Mammary epithelial cell (primary cell): ENCODE data around the gene CDV3.

Source experiments
- EZH2 ChIP-seq: IDR thresholded peaks from 2 replicates; pipeline ENCODE4 v1.6.1; 2012; ENCODE audit warnings: low read length, inconsistent platforms, borderline replicate concordance
- TF ChIP-seq, protein P1 (sequence below), 2 donors: IDR thresholded peaks in 1 of 2; conservative IDR thresholded peaks in 1 of 2; 2 replicates each; pipeline ENCODE4 v1.5.1; 2011 to 2012; ENCODE audit warnings: inconsistent platforms in 2 of 2, low read length in 2 of 2, mild to moderate bottlenecking in 2 of 2, control low read depth in 1 of 2, low read depth in 1 of 2; ENCODE audit not compliant: insufficient read depth in 1 of 2; ENCODE audit errors: extremely low read depth in 1 of 2

DNA sequence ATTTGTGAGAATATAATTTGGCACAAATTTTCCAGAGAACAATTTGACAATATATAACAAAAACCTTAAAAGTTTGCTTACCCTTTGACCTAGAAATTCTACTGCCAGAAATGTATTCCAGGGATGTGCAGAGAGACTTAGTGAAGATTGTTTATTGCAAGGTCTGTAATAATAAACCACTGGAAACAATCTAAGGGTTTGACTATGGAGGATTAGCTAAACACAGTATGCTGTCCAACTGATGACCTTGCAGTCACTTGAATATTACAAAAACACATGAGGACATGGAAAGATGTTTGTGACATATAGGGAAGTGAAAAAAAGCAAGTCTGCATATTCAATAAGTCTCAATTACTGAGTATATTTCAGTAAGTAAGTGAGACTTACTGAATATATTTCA is 48.1 kb upstream of the CDV3 start:
- TF ChIP-seq, protein P1, sequence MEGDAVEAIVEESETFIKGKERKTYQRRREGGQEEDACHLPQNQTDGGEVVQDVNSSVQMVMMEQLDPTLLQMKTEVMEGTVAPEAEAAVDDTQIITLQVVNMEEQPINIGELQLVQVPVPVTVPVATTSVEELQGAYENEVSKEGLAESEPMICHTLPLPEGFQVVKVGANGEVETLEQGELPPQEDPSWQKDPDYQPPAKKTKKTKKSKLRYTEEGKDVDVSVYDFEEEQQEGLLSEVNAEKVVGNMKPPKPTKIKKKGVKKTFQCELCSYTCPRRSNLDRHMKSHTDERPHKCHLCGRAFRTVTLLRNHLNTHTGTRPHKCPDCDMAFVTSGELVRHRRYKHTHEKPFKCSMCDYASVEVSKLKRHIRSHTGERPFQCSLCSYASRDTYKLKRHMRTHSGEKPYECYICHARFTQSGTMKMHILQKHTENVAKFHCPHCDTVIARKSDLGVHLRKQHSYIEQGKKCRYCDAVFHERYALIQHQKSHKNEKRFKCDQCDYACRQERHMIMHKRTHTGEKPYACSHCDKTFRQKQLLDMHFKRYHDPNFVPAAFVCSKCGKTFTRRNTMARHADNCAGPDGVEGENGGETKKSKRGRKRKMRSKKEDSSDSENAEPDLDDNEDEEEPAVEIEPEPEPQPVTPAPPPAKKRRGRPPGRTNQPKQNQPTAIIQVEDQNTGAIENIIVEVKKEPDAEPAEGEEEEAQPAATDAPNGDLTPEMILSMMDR (conservative IDR thresholded peaks at IDR 0.05 in 1 of 2, IDR thresholded peaks at IDR 0.05 in 1 of 2; ENCODE audit: extremely low read depth in 1 of 2, insufficient read depth in 1 of 2, low read depth in 1 of 2, low read length in 2 of 2), result no peak
- no peak for TF ChIP-seq EZH2
